DND-41 (cell line): ENCODE measurements around the gene TUB.

ENCODE experiments used
- ATAC-seq: fragments of 200-7000 bp; cut with Tn5 transposase; 3 replicates; pipeline ENCODE4 v1.9.1; 2021; ENCODE audit warnings: low read depth; ENCODE audit not compliant: insufficient read depth
- DNase-seq: peaks from one replicate; pipeline ENCODE4 v3.0.0-alpha.2; 2020
- H2AFZ ChIP-seq: 2 replicates; pipeline ENCODE4 v1.6.0; 2012; ENCODE audit warnings: low read depth, low read length
- H3K27ac ChIP-seq: 2 replicates; pipeline ENCODE4 v1.5.1; 2012; ENCODE audit warnings: low read length, inconsistent platforms
- H3K27me3 ChIP-seq: fragments of 200-600 bp; sonication (generic); 2 replicates; pipeline ENCODE4 v1.6.0; 2012; ENCODE audit warnings: low read length, mild to moderate bottlenecking, inconsistent platforms; ENCODE audit not compliant: insufficient read depth, poor library complexity
- H3K36me3 ChIP-seq: 2 replicates; pipeline ENCODE4 v1.5.1; 2012; ENCODE audit warnings: low read length, inconsistent platforms; ENCODE audit not compliant: insufficient read depth
- H3K4me1 ChIP-seq: 2 replicates; pipeline ENCODE4 v1.5.1; 2012; ENCODE audit warnings: mild to moderate bottlenecking, low read length; ENCODE audit not compliant: insufficient read depth
- H3K4me2 ChIP-seq: 2 replicates; pipeline ENCODE4 v1.6.0; 2012; ENCODE audit warnings: mild to moderate bottlenecking, moderate library complexity, low read length, inconsistent platforms; ENCODE audit not compliant: insufficient read depth
- H3K4me3 ChIP-seq, 2 experiments: fragments of 200-600 bp in 1 of 2; shearing (Covaris generic) in 1 of 2; 2 replicates each; pipeline ENCODE4 v1.5.1; 2012 to 2016; ENCODE audit warnings: inconsistent platforms in 2 of 2, low read length in 2 of 2, mild to moderate bottlenecking in 2 of 2, low read depth in 1 of 2, moderate library complexity in 1 of 2
- H3K79me2 ChIP-seq: 2 replicates; pipeline ENCODE4 v1.6.0; 2012; ENCODE audit warnings: low read length, inconsistent platforms; ENCODE audit not compliant: insufficient read depth
- H3K9ac ChIP-seq: 2 replicates; pipeline ENCODE4 v1.6.0; 2012; ENCODE audit warnings: low read depth, mild to moderate bottlenecking, inconsistent platforms, low read length, moderate library complexity
- H3K9me3 ChIP-seq: 2 replicates; pipeline ENCODE4 v1.5.1; 2012; ENCODE audit warnings: low read length, moderate library complexity, mild to moderate bottlenecking, inconsistent platforms; ENCODE audit not compliant: insufficient read depth, severe bottlenecking
- H4K20me1 ChIP-seq: 2 replicates; pipeline ENCODE4 v1.6.0; 2012; ENCODE audit warnings: low read length; ENCODE audit not compliant: insufficient read depth
- EZH2 ChIP-seq: IDR thresholded peaks from 3 replicates; pipeline ENCODE4 v1.6.1; 2012; ENCODE audit warnings: borderline replicate concordance, low read depth, mild to moderate bottlenecking, moderate library complexity, low read length, inconsistent platforms; ENCODE audit not compliant: severe bottlenecking
- TF ChIP-seq, protein P1 (sequence below): IDR thresholded peaks from 2 replicates; pipeline ENCODE4 v1.5.1; 2012; ENCODE audit warnings: borderline replicate concordance, low read length, moderate library complexity, mild to moderate bottlenecking; ENCODE audit not compliant: poor library complexity, severe bottlenecking; ENCODE audit errors: extremely low read depth

Gene TUB

DNA sequence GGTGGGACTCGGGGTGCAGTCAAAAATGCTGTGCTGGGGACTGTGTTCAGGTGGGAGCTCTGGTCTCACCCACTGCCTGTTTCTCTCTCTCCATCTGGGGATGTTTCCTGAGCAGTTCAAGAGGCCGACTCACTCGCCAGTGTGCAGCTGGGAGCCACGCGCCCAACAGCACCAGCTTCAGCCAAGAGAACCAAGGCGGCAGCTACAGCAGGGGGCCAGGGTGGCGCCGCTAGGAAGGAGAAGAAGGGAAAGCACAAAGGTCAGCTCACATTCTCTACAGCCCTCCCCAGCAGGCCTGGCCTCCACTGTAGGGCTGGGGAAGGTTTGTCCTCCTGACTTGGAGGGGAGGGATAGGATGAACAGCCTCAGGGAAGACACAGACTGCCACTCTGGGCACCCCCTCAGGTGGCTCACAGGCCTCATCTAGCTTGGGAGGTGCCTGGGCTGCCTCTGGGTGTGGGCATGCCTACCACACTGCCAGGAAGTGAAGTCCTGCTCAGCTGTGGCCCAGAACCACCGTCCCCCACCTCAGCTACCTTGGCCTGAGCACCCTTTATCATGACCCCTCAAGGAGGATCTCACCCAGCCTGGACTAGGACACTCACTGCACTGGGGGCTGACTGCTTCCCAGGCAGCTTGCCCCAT is 13.0 kb downstream of the TUB start:
- Histone ChIP-seq H3K27me3 (no peaks in the 10 kb centered on the region), H4K20me1 (no peaks in the 10 kb centered on the region; the same call in 1 of the 2 replicates), H3K4me3 (no peak overlapping the region), H3K4me1 (no peaks in the 10 kb centered on the region), H3K9ac (no peak overlapping the region), H3K4me2 (no peak overlapping the region), H3K79me2 (no peaks in the 10 kb centered on the region), H3K9me3 (no peaks in the 10 kb centered on the region), H2AFZ (no peak overlapping the region), H3K36me3 (no peaks in the 10 kb centered on the region), H3K27ac (no peak overlapping the region)
- ATAC-seq (no peak), DNase-seq (no peak)
- TF ChIP-seq EZH2: no peak
- TF ChIP-seq, protein P1, sequence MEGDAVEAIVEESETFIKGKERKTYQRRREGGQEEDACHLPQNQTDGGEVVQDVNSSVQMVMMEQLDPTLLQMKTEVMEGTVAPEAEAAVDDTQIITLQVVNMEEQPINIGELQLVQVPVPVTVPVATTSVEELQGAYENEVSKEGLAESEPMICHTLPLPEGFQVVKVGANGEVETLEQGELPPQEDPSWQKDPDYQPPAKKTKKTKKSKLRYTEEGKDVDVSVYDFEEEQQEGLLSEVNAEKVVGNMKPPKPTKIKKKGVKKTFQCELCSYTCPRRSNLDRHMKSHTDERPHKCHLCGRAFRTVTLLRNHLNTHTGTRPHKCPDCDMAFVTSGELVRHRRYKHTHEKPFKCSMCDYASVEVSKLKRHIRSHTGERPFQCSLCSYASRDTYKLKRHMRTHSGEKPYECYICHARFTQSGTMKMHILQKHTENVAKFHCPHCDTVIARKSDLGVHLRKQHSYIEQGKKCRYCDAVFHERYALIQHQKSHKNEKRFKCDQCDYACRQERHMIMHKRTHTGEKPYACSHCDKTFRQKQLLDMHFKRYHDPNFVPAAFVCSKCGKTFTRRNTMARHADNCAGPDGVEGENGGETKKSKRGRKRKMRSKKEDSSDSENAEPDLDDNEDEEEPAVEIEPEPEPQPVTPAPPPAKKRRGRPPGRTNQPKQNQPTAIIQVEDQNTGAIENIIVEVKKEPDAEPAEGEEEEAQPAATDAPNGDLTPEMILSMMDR: no peak

DNA sequence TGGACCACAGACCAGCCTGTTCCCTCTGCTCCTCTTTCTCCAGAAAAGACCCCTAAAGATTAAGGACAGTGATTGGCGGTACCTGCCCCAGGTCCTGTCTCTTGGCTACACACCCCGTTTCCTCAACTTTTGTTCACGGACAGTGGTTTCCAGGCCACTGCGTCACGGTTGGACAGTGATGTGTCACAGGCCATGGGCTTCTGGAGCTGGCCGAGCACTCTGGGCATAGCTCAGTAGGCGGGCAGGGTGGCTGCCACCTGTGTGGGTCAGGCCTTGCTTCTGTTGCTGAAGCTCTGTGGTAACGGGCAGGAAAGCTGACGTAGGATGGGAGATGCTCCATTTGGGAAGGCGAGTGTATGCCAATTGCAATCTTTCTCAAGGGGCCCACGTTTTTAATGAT is 13.6 kb downstream of the TUB start:
- TF ChIP-seq, protein P1: no peak
- TF ChIP-seq EZH2: no peak
- H3K4me3 ChIP-seq: no peak overlapping the region
- H3K4me2 ChIP-seq: no peak overlapping the region
- H2AFZ ChIP-seq: no peak overlapping the region
- no peaks in the 10 kb centered on the region for H3K4me1 ChIP-seq
- H3K36me3 ChIP-seq: no peaks in the 10 kb centered on the region
- no peaks in the 10 kb centered on the region; the same call in 1 of the 2 replicates for H4K20me1 ChIP-seq
- no peak overlapping the region for H3K27ac ChIP-seq
- DNase-seq: no peak
- ATAC-seq: no peak
- no peak overlapping the region for H3K9ac ChIP-seq
- no peaks in the 10 kb centered on the region for H3K27me3 ChIP-seq
- no peaks in the 10 kb centered on the region for H3K9me3 ChIP-seq
- no peaks in the 10 kb centered on the region for H3K79me2 ChIP-seq

DNA sequence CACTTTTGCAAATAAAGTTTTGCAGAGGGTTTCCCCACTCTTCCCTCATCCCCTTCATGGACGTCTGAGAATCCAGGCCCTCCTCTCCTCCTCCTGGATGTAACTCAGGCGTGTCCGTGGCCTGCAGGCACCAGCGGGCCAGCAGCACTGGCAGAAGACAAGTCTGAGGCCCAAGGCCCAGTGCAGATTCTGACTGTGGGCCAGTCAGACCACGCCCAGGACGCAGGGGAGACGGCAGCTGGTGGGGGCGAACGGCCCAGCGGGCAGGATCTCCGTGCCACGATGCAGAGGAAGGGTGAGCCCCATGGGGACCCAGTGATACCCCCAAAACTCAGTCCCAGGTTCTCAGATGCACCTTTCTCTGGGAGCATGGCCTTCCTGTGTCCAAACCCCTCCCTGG is 14.4 kb downstream of the TUB start:
- Histone ChIP-seq H3K4me1 (no peaks in the 10 kb centered on the region), H3K4me2 (no peak overlapping the region), H3K36me3 (no peaks in the 10 kb centered on the region), H3K4me3 (no peak overlapping the region), H3K9me3 (no peaks in the 10 kb centered on the region), H3K9ac (no peak overlapping the region), H3K27me3 (no peaks in the 10 kb centered on the region), H3K27ac (no peak overlapping the region), H2AFZ (no peak overlapping the region), H4K20me1 (no peaks in the 10 kb centered on the region; the same call in none of the 2 replicates), H3K79me2 (no peaks in the 10 kb centered on the region)
- TF ChIP-seq EZH2: no peak
- TF ChIP-seq, protein P1: no peak
- no peak for ATAC-seq
- no peak for DNase-seq
